NCI-H187 (cell line): ENCODE measurements around the gene SF1.
A peak's percentile ranks its signal among the peaks of the same experiment; 100 is the strongest.

Experiments used
- DNase-seq, 2 experiments: peaks; one replicate each; lab custom pipeline; 2025; lab: John Stamatoyannopoulos, UW

SF1 gene

GRCh38 chr11:64801561-64802369 lies 23.4 kb upstream of the SF1 start:
- DNase-seq, result no peak

- DNase-seq, result no peak
Measured at GRCh38 chr11:64801158-64801464, 22.8 kb upstream of the SF1 start.

GRCh38 chr11:64800303-64801157 lies 22.2 kb upstream of the SF1 start:
- DNase-seq, result no peak

GRCh38 chr11:64799623-64800302 lies 21.4 kb upstream of the SF1 start:
- peak in 1 of 2 experiments; percentile 6 for DNase-seq

- no peak for DNase-seq
Measured at GRCh38 chr11:64799256-64799622, 20.9 kb upstream of the SF1 start.

GRCh38 chr11:64796757-64797541 lies 18.6 kb upstream of the SF1 start:
- DNase-seq, result no peak

- no peak for DNase-seq
Measured at GRCh38 chr11:64796047-64796756, 17.9 kb upstream of the SF1 start.

GRCh38 chr11:64794526-64794925 lies 16.2 kb upstream of the SF1 start:
- DNase-seq, result no peak

GRCh38 chr11:64793271-64794160 lies 15.2 kb upstream of the SF1 start:
- no peak for DNase-seq

GRCh38 chr11:64792482-64792881 lies 14.1 kb upstream of the SF1 start:
- no peak for DNase-seq

GRCh38 chr11:64791781-64792291 lies 13.5 kb upstream of the SF1 start:
- no peak for DNase-seq

- DNase-seq, result no peak
Measured at GRCh38 chr11:64790205-64791095, 12.1 kb upstream of the SF1 start.

- DNase-seq, result no peak
Measured at GRCh38 chr11:64789331-64790204, 11.2 kb upstream of the SF1 start.

- no peak for DNase-seq
Measured at GRCh38 chr11:64788321-64789215, 10.2 kb upstream of the SF1 start.

GRCh38 chr11:64787526-64788320 lies 9.4 kb upstream of the SF1 start:
- DNase-seq, result no peak

GRCh38 chr11:64786308-64786707 lies 8.0 kb upstream of the SF1 start:
- DNase-seq, result no peak
